GM12878 (cell line): ENCODE measurements around the gene ADCY2.

Experiments used
- CBFB ChIP-seq: IDR thresholded peaks from 2 replicates; pipeline ENCODE4 v1.6.1; 2016; ENCODE audit warnings: antibody characterized with exemption, low read depth
- EP300 ChIP-seq, 2 experiments: fragments of 150-350 bp in 1 of 2; IDR thresholded peaks; 2 replicates each; pipeline ENCODE4 v1.6.1; 2011 to 2012; ENCODE audit warnings: low read depth in 2 of 2, low read length in 2 of 2, borderline replicate concordance in 1 of 2, improper control_type of control experiment in 1 of 2, inconsistent platforms in 1 of 2; ENCODE audit not compliant: control insufficient read depth in 1 of 2
- PRDM15 ChIP-seq: fragments of 450-650 bp; formaldehyde crosslinking; IDR thresholded peaks from 2 replicates; pipeline ENCODE4 v1.4.0; 2020; ENCODE audit warnings: mild to moderate bottlenecking, moderate library complexity
- ZBED1 ChIP-seq: IDR thresholded peaks from 2 replicates; pipeline ENCODE4 v1.6.1; 2016; ENCODE audit warnings: borderline replicate concordance

- TF ChIP-seq EP300 (IDR thresholded peaks at IDR 0.05; ENCODE audit: borderline replicate concordance in 1 of 2, control insufficient read depth in 1 of 2, low read depth in 2 of 2, low read length in 2 of 2) (no peak), ZBED1 (no peak), PRDM15 (CRISPR knock-in tag) (no peak), CBFB (no peak)
Measured at GRCh38 chr5:7396713-7397454, 946 bp downstream of the ADCY2 start.
